ENCODE results near the gene BPGM.

Gene BPGM

GRCh38 chr7:134690016-134690415, 43.4 kb downstream of the BPGM start:
- peak overlapping the region; percentile 87 to 90 for H3K27ac ChIP-seq
- peak; percentile 64 to 66 for TF ChIP-seq CTCF (IDR thresholded peaks at IDR 0.05)
- H3K9me3 ChIP-seq, result no peaks in the 10 kb centered on the region
- no peaks in the 10 kb centered on the region for H3K27me3 ChIP-seq
- intact Hi-C loops (cut with DNase I; ENCODE audit: low total_unique reads), result loop anchor here (5.0 to 10.0 kb wide), 3 partner anchors 67 to 252 kb away; no protein-coding TSS in a partner anchor
- DNase-seq, result no peak
- no peaks in the 10 kb centered on the region for H3K36me3 ChIP-seq
- H3K4me3 ChIP-seq, result peak overlapping the region; percentile 47 to 55
- H3K4me1 ChIP-seq, result peaks cover 0 to 70% (median 50%) of the 10 kb centered on the region in 4 donors

- Histone ChIP-seq H3K27me3 (no peaks in the 10 kb centered on the region), H3K9me3 (no peaks in the 10 kb centered on the region), H3K4me1 (peaks cover 0 to 78% (median 56%) of the 10 kb centered on the region in 4 donors), H3K27ac (peak overlapping the region; percentile 87 to 90), H3K4me3 (peak overlapping the region in 1 of 2 donors; percentile 55), H3K36me3 (no peaks in the 10 kb centered on the region)
- TF ChIP-seq CTCF (IDR thresholded peaks at IDR 0.05), result no peak
- peak in 1 of 2 donors; percentile 72 for DNase-seq
- intact Hi-C loops (cut with DNase I; ENCODE audit: low total_unique reads), result loop anchor here (5.0 to 10.0 kb wide), 3 partner anchors 66 to 251 kb away; no protein-coding TSS in a partner anchor
Measured at GRCh38 chr7:134690614-134691504, 44.2 kb downstream of the BPGM start.

GRCh38 chr7:134691546-134692343, 45.1 kb downstream of the BPGM start:
- Histone ChIP-seq H3K27me3 (no peaks in the 10 kb centered on the region), H3K4me1 (peaks cover 0 to 81% (median 60%) of the 10 kb centered on the region in 4 donors), H3K36me3 (no peaks in the 10 kb centered on the region), H3K27ac (peak overlapping the region; percentile 87 to 90), H3K9me3 (no peaks in the 10 kb centered on the region), H3K4me3 (no peak overlapping the region)
- DNase-seq, result peak in 1 of 2 donors; percentile 72
- no peak for TF ChIP-seq CTCF (IDR thresholded peaks at IDR 0.05)
- intact Hi-C loops (cut with DNase I; ENCODE audit: low total_unique reads), result loop anchor here (5.0 to 10.0 kb wide), 3 partner anchors 66 to 251 kb away; no protein-coding TSS in a partner anchor

- Histone ChIP-seq H3K4me3 (no peak overlapping the region), H3K27ac (peak overlapping the region; percentile 87 to 90), H3K9me3 (no peaks in the 10 kb centered on the region), H3K4me1 (peaks cover 0 to 76% (median 55%) of the 10 kb centered on the region in 4 donors), H3K27me3 (no peaks in the 10 kb centered on the region), H3K36me3 (no peaks in the 10 kb centered on the region)
- intact Hi-C loops (cut with DNase I; ENCODE audit: low total_unique reads), result loop anchor here (5.0 to 10.0 kb wide), 3 partner anchors 65 to 250 kb away; no protein-coding TSS in a partner anchor
- no peak for DNase-seq
- TF ChIP-seq CTCF (IDR thresholded peaks at IDR 0.05), result no peak
Measured at GRCh38 chr7:134692344-134692705, 45.7 kb downstream of the BPGM start.

- peak in 1 of 2 experiments; percentile 0 for TF ChIP-seq CTCF (IDR thresholded peaks at IDR 0.05)
- H3K27ac ChIP-seq, result peak overlapping the region; percentile 87 to 90
- peak; percentile 85 to 93 for DNase-seq
- no peak overlapping the region for H3K4me3 ChIP-seq
- intact Hi-C loops (cut with DNase I; ENCODE audit: low total_unique reads), result loop anchor here (5.0 to 10.0 kb wide), 3 partner anchors 64 to 249 kb away; no protein-coding TSS in a partner anchor
- no peaks in the 10 kb centered on the region for H3K9me3 ChIP-seq
- peaks cover 0 to 75% (median 53%) of the 10 kb centered on the region in 4 donors for H3K4me1 ChIP-seq
- H3K36me3 ChIP-seq, result no peaks in the 10 kb centered on the region
- no peaks in the 10 kb centered on the region for H3K27me3 ChIP-seq
Measured at GRCh38 chr7:134693256-134693655, 46.6 kb downstream of the BPGM start.
